ENCODE measurements around the gene KCNN1. TPM values are rescaled to one million over a fixed set of nuclear protein-coding genes. Genes with fewer than 3 reads are reported as not detected.

KCNN1 gene
- total and polyA plus RNA-seq, 4 donors = 0.14 to 0.60 (median 0.19) TPM; not detected in 1

- Histone ChIP-seq H3K27me3 (ENCODE audit: control insufficient read depth in 3 of 3, insufficient read depth in 3 of 3, low read length in 2 of 3) (peaks cover 0 to 34% (median 25%) of the 10 kb centered on the region in 3 donors), H3K9me3 (ENCODE audit: control insufficient read depth in 4 of 4, insufficient read depth in 3 of 4, low read length in 3 of 4) (no peaks in the 10 kb centered on the region), H3K9ac (ENCODE audit: insufficient read depth in 1 of 2, low read length in 2 of 2) (no peak overlapping the region), H3K36me3 (ENCODE audit: control insufficient read depth in 4 of 4, insufficient read depth in 4 of 4, low read length in 4 of 4) (peaks cover 0 to 3% (median 2%) of the 10 kb centered on the region in 4 donors), H3K4me1 (ENCODE audit: control insufficient read depth in 5 of 5, insufficient read depth in 5 of 5, low read length in 5 of 5) (peaks cover 0 to 42% (median 8%) of the 10 kb centered on the region in 5 donors), H3K4me3 (no peak overlapping the region), H3K27ac (ENCODE audit: low read depth in 1 of 2, low read length in 1 of 2) (no peak overlapping the region)
- TF ChIP-seq, protein P1, sequence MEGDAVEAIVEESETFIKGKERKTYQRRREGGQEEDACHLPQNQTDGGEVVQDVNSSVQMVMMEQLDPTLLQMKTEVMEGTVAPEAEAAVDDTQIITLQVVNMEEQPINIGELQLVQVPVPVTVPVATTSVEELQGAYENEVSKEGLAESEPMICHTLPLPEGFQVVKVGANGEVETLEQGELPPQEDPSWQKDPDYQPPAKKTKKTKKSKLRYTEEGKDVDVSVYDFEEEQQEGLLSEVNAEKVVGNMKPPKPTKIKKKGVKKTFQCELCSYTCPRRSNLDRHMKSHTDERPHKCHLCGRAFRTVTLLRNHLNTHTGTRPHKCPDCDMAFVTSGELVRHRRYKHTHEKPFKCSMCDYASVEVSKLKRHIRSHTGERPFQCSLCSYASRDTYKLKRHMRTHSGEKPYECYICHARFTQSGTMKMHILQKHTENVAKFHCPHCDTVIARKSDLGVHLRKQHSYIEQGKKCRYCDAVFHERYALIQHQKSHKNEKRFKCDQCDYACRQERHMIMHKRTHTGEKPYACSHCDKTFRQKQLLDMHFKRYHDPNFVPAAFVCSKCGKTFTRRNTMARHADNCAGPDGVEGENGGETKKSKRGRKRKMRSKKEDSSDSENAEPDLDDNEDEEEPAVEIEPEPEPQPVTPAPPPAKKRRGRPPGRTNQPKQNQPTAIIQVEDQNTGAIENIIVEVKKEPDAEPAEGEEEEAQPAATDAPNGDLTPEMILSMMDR (IDR thresholded peaks at IDR 0.05; ENCODE audit: control extremely low read depth, extremely low read depth) = no peak
- ATAC-seq (ENCODE audit: insufficient read depth, low FRiP score) (no peak), DNase-seq (peak in 1 of 3 donors; percentile 37)
- WGBS, 2 donors = 15 to 25% methylated on average over 47 to 49 of the region's 49 CpGs
Observed at GRCh38 chr19:17948931-17949930, 17.7 kb upstream of the KCNN1 start.

- TF ChIP-seq, protein P1 (IDR thresholded peaks at IDR 0.05; ENCODE audit: control extremely low read depth, extremely low read depth) = no peak
- WGBS, 2 donors = 14 to 17% methylated on average over 11 of the region's 11 CpGs
- no peak overlapping the region for H3K27ac ChIP-seq (ENCODE audit: low read depth in 1 of 2, low read length in 1 of 2)
- H3K36me3 ChIP-seq (ENCODE audit: control insufficient read depth in 4 of 4, insufficient read depth in 4 of 4, low read length in 4 of 4) = peaks cover 0 to 3% (median under 1%) of the 10 kb centered on the region in 4 donors
- peaks cover 0 to 42% (median 8%) of the 10 kb centered on the region in 5 donors for H3K4me1 ChIP-seq (ENCODE audit: control insufficient read depth in 5 of 5, insufficient read depth in 5 of 5, low read length in 5 of 5)
- no peaks in the 10 kb centered on the region for H3K9me3 ChIP-seq (ENCODE audit: control insufficient read depth in 4 of 4, insufficient read depth in 3 of 4, low read length in 3 of 4)
- H3K4me3 ChIP-seq = no peak overlapping the region
- H3K27me3 ChIP-seq (ENCODE audit: control insufficient read depth in 3 of 3, insufficient read depth in 3 of 3, low read length in 2 of 3) = peaks cover 0 to 34% (median 25%) of the 10 kb centered on the region in 3 donors
- no peak for ATAC-seq (ENCODE audit: insufficient read depth, low FRiP score)
- no peak for DNase-seq
- H3K9ac ChIP-seq (ENCODE audit: insufficient read depth in 1 of 2, low read length in 2 of 2) = no peak overlapping the region
Observed at GRCh38 chr19:17949956-17950309, 17.0 kb upstream of the KCNN1 start.

GRCh38 chr19:17950310-17951156, 16.4 kb upstream of the KCNN1 start:
- Histone ChIP-seq H3K27me3 (ENCODE audit: control insufficient read depth in 3 of 3, insufficient read depth in 3 of 3, low read length in 2 of 3) (peaks cover 0 to 34% (median 25%) of the 10 kb centered on the region in 3 donors), H3K27ac (ENCODE audit: low read depth in 1 of 2, low read length in 1 of 2) (no peak overlapping the region), H3K9ac (ENCODE audit: insufficient read depth in 1 of 2, low read length in 2 of 2) (no peak overlapping the region), H3K4me1 (ENCODE audit: control insufficient read depth in 5 of 5, insufficient read depth in 5 of 5, low read length in 5 of 5) (peaks cover 0 to 42% (median 8%) of the 10 kb centered on the region in 5 donors), H3K4me3 (no peak overlapping the region), H3K9me3 (ENCODE audit: control insufficient read depth in 4 of 4, insufficient read depth in 3 of 4, low read length in 3 of 4) (no peaks in the 10 kb centered on the region), H3K36me3 (ENCODE audit: control insufficient read depth in 4 of 4, insufficient read depth in 4 of 4, low read length in 4 of 4) (no peaks in the 10 kb centered on the region)
- DNase-seq = peak; percentile 59 to 73 (median 62)
- no peak for ATAC-seq (ENCODE audit: insufficient read depth, low FRiP score)
- WGBS, 2 donors = 1% methylated on average over 43 to 48 of the region's 48 CpGs
- TF ChIP-seq, protein P1 (IDR thresholded peaks at IDR 0.05; ENCODE audit: control extremely low read depth, extremely low read depth) = no peak

Measured in lung (tissue), 12 donors.